WI38 (cell line): Measurements from ENCODE around the gene LRRC9.

Experiments
- H3K4me3 ChIP-seq: 2 replicates; pipeline ENCODE4 v1.5.1; 2011; ENCODE audit warnings: low read depth, mild to moderate bottlenecking, control low read depth, low read length
- CTCF ChIP-seq: IDR thresholded peaks from 2 replicates; pipeline ENCODE4 v1.5.1; 2012; ENCODE audit warnings: low read depth, mild to moderate bottlenecking, control low read depth, low read length

Gene LRRC9

GRCh38 chr14:60091550-60092525 is 171.9 kb downstream of the LRRC9 start, which contains the start of gene PCNX4:
Gene PCNX4, plus strand, starts transcription at chr14:60091923. Its CDS starts 15,716 bp downstream, at chr14:60107639.
- TF ChIP-seq CTCF, result no peak
- H3K4me3 ChIP-seq, result peak within 1 kb of the TSS; percentile 92

- no peak for TF ChIP-seq CTCF
- H3K4me3 ChIP-seq, result peak overlapping the region; percentile 92
These were observed 172.6 kb downstream of the LRRC9 start for GRCh38 chr14:60092526-60092920.

- no peak for TF ChIP-seq CTCF
- H3K4me3 ChIP-seq, result peak overlapping the region; percentile 92
These were observed 173.1 kb downstream of the LRRC9 start for GRCh38 chr14:60093080-60093479.

- peak overlapping the region; percentile 92 for H3K4me3 ChIP-seq
- no peak for TF ChIP-seq CTCF
These were observed 173.7 kb downstream of the LRRC9 start for GRCh38 chr14:60093606-60094005.

GRCh38 chr14:60094306-60094897 is 174.5 kb downstream of the LRRC9 start:
- peak overlapping the region; percentile 92 for H3K4me3 ChIP-seq
- TF ChIP-seq CTCF, result no peak

- TF ChIP-seq CTCF, result no peak
- H3K4me3 ChIP-seq, result no peak overlapping the region; the same call in 1 of the 2 replicates
These were observed 175.3 kb downstream of the LRRC9 start for GRCh38 chr14:60095231-60095630.
